Measurements from ENCODE around the gene GBF1. TPM values are rescaled to one million over a fixed set of nuclear protein-coding genes. Genes with fewer than 3 reads are reported as not detected.

GBF1 gene
- total and polyA plus RNA-seq, 4 donors = 29.0 to 60.4 (median 47.3) TPM

DNA sequence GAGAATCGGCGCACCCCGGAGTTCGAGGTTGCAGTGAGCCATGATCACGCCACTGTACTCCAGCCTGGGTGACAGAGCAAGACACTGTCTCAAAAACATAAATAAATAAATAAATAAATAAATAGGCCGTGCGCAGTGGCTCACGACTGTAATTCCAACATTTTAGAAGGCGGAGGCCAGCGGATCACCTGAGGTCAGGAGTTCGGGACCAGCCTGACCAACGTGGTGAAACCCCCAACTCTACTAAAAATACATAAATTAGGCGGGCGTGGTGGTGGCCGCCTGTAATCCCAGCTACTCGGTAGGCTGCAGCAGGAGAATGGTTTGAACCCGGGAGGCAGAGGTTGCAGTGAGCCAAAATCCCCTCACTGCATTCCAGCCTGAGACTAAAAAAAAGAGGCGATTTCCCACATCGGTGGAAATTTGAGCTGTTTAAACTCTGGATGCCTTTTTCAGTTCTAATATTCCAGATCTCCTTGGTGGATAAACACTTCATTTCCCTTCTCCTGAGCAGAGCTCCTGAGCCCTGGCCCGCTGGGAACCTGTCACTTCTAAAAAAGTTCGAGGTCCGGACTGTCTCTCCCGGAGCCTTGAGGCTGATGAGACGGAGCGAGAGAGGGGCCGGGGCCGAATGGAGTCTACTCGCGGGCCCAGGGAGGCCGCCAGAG, 148.2 kb downstream of the GBF1 start:
- WGBS (ENCODE audit: insufficient coverage) = 11% methylated on average over 18 of the region's 30 CpGs
- Histone ChIP-seq H3K27ac (ENCODE audit: low read depth, low read length) (peak overlapping the region; percentile 95), H3K27me3 (ENCODE audit: control insufficient read depth, insufficient read depth, low read length) (peaks cover 5% of the 10 kb centered on the region), H3K9me3 (ENCODE audit: control insufficient read depth, insufficient read depth, low read length) (no peaks in the 10 kb centered on the region), H3K36me3 (ENCODE audit: control insufficient read depth, insufficient read depth, low read length) (peaks cover 11% of the 10 kb centered on the region), H3K4me3 (ENCODE audit: low read depth, low read length) (peak overlapping the region; percentile 86), H3K4me1 (ENCODE audit: control insufficient read depth, insufficient read depth, low read length) (peaks cover 36% of the 10 kb centered on the region)
- DNase-seq (ENCODE audit: low read depth in 4 of 6, low spot score in 6 of 6) = no peak

DNA sequence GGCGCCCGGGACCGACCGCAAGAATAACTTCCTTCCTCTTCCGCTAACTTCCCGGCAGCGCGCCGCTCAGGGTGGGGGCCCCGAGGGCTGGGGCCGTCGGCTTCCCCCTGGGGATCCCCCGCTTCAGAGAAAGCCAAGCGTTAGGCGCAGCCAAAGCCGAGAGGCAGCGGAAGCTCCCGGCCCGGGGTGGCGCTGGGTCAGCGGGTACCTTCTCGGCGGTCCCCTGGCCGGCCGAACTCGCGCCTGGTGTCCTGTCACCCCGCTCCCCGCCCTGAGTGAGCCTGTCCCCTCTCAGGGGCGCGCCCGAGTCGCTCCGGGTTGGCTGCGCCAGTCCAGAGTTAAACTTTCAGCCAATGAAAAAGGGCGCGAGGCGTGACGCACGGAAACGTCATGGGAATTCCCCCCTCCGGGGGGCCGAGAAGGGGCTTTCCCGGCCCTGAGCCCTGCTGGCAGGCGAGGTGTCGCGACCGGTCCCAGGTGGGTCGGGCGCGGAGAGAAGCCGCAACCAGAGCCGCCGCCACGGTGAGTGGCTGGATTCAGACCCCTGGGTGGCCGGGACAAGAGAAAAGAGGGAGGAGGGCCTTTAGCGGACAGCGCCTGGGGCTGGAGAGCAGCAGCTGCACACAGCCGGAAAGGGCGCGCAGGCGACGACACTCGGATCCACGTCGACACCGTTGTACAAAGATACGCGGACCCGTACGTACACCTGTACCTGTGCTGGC, 148.9 kb downstream of the GBF1 start:
- Histone ChIP-seq H3K27me3 (ENCODE audit: control insufficient read depth, insufficient read depth, low read length) (peaks cover 5% of the 10 kb centered on the region), H3K4me3 (ENCODE audit: low read depth, low read length) (peak overlapping the region; percentile 86), H3K27ac (ENCODE audit: low read depth, low read length) (peak overlapping the region; percentile 95), H3K9me3 (ENCODE audit: control insufficient read depth, insufficient read depth, low read length) (no peaks in the 10 kb centered on the region), H3K36me3 (ENCODE audit: control insufficient read depth, insufficient read depth, low read length) (peaks cover 14% of the 10 kb centered on the region), H3K4me1 (ENCODE audit: control insufficient read depth, insufficient read depth, low read length) (peaks cover 43% of the 10 kb centered on the region)
- under 1% methylated on average over 71 of the region's 71 CpGs for WGBS (ENCODE audit: insufficient coverage)
- DNase-seq (ENCODE audit: low read depth in 4 of 6, low spot score in 6 of 6) = peak in 4 of 6 donors; percentile 65 to 93 (median 80)

DNA sequence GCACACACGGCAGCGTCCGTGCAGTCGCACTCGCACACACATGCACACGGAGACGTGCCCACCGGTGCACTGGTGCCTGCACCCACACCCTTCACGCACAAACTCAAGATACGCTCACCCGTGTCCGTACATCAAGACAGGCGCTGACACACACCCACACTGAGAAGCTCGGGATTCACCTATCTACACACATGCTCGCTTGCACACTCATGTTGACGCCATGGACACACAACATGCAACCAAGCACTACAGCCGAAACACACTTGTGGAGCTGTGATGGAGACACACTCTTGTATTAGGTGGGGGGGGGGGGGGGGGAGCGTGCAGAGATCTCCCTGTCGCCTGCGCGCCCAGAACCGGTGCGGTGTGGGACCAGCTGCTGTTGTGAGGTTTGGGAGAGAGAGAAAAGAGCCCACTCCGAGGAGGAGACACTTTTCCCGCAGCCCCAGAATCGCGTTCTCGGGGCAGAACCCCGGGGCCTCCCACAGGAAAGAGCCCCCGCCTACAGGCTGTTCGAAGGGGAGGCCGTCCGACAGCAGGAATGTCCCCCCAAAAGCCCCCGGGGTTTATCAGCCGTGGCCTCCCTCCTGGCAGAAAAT, 149.6 kb downstream of the GBF1 start:
- peak in 2 of 6 donors; percentile 39 to 50 for DNase-seq (ENCODE audit: low read depth in 4 of 6, low spot score in 6 of 6)
- no peaks in the 10 kb centered on the region for H3K9me3 ChIP-seq (ENCODE audit: control insufficient read depth, insufficient read depth, low read length)
- H3K4me1 ChIP-seq (ENCODE audit: control insufficient read depth, insufficient read depth, low read length) = peaks cover 48% of the 10 kb centered on the region
- peaks cover 17% of the 10 kb centered on the region for H3K36me3 ChIP-seq (ENCODE audit: control insufficient read depth, insufficient read depth, low read length)
- H3K27me3 ChIP-seq (ENCODE audit: control insufficient read depth, insufficient read depth, low read length) = peaks cover 5% of the 10 kb centered on the region
- WGBS (ENCODE audit: insufficient coverage) = 1% methylated on average over 21 of the region's 35 CpGs
- H3K27ac ChIP-seq (ENCODE audit: low read depth, low read length) = peak overlapping the region; percentile 95
- peak overlapping the region; percentile 86 for H3K4me3 ChIP-seq (ENCODE audit: low read depth, low read length)

DNA sequence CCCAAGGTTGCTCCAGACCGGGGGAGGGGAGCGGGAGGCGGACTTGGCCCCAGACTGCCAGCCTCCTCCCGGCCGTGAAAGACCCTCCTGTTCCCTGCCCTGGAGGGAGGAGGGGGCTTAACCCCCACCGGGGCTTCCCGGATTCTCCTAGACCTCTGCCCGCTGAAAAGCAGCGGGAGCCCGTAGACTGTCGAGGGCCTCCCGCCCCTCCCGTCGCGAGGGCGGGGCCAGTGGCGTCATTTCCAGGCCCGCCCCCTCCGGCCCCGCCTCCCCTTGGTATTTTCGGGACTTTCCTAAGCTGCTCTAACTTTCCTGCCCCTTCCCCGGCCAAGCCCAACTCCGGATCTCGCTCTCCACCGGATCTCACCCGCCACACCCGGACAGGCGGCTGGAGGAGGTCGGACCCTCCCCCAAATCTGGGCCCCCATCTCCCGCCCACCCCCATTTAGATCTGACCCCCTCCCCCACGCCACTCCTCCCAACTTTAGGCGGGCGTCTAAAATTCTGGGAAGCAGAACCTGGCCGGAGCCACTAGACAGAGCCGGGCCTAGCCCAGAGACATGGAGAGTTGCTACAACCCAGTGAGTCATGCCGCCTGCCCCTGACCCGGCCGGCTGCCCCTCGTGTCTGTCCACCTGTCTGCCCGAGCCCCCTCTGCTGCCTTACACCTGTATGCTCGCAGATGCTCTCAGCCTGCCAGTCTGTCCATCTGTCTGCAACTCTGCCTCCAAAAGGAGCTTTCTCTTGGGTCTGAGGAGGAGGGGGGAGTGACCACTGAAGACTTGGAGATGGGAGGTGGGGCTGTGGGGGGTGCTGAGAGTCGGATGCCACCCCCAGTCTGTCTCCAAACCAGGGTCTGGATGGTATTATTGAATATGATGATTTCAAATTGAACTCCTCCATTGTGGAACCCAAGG, 150.3 kb downstream of the GBF1 start, which contains the start of gene NFKB2:
NFKB2 (plus strand) TSS at position 306 of the 917 bp plus-strand sequence; CDS start at position 561, 255 bp downstream.
- peak within 1 kb of the TSS; percentile 95 for H3K27ac ChIP-seq (ENCODE audit: low read depth, low read length)
- peaks cover 52% of the 10 kb centered on the region for H3K4me1 ChIP-seq (ENCODE audit: control insufficient read depth, insufficient read depth, low read length)
- H3K4me3 ChIP-seq (ENCODE audit: low read depth, low read length) = peak within 1 kb of the TSS; percentile 86
- DNase-seq (ENCODE audit: low read depth in 4 of 6, low spot score in 6 of 6) = peak in 4 of 6 donors; percentile 43 to 94 (median 82)
- H3K9me3 ChIP-seq (ENCODE audit: control insufficient read depth, insufficient read depth, low read length) = no peaks in the 10 kb centered on the region
- peaks cover 25% of the 10 kb centered on the region for H3K36me3 ChIP-seq (ENCODE audit: control insufficient read depth, insufficient read depth, low read length)
- WGBS (ENCODE audit: insufficient coverage) = under 1% methylated on average over 33 of the region's 42 CpGs
- H3K27me3 ChIP-seq (ENCODE audit: control insufficient read depth, insufficient read depth, low read length) = peaks cover 5% of the 10 kb centered on the region

GRCh38 chr10:102396317-102396650, 151.0 kb downstream of the GBF1 start:
- Histone ChIP-seq H3K4me3 (ENCODE audit: low read depth, low read length) (peak overlapping the region; percentile 86), H3K27me3 (ENCODE audit: control insufficient read depth, insufficient read depth, low read length) (peaks cover 3% of the 10 kb centered on the region), H3K9me3 (ENCODE audit: control insufficient read depth, insufficient read depth, low read length) (no peaks in the 10 kb centered on the region), H3K36me3 (ENCODE audit: control insufficient read depth, insufficient read depth, low read length) (peaks cover 31% of the 10 kb centered on the region), H3K4me1 (ENCODE audit: control insufficient read depth, insufficient read depth, low read length) (peaks cover 52% of the 10 kb centered on the region), H3K27ac (ENCODE audit: low read depth, low read length) (peak overlapping the region; percentile 95)
- no peak for DNase-seq (ENCODE audit: low read depth in 4 of 6, low spot score in 6 of 6)
- WGBS (ENCODE audit: insufficient coverage) = 51% methylated on average over 3 of the region's 4 CpGs

- H3K27ac ChIP-seq (ENCODE audit: low read depth, low read length) = no peak overlapping the region
- DNase-seq (ENCODE audit: low read depth in 4 of 6, low spot score in 6 of 6) = no peak
- peaks cover 3% of the 10 kb centered on the region for H3K27me3 ChIP-seq (ENCODE audit: control insufficient read depth, insufficient read depth, low read length)
- peaks cover 52% of the 10 kb centered on the region for H3K4me1 ChIP-seq (ENCODE audit: control insufficient read depth, insufficient read depth, low read length)
- no peaks in the 10 kb centered on the region for H3K9me3 ChIP-seq (ENCODE audit: control insufficient read depth, insufficient read depth, low read length)
- H3K36me3 ChIP-seq (ENCODE audit: control insufficient read depth, insufficient read depth, low read length) = peaks cover 36% of the 10 kb centered on the region
- no peak overlapping the region for H3K4me3 ChIP-seq (ENCODE audit: low read depth, low read length)
- 94% methylated on average over 12 of the region's 12 CpGs for WGBS (ENCODE audit: insufficient coverage)
Measured at GRCh38 chr10:102396730-102397151, 151.4 kb downstream of the GBF1 start.

GRCh38 chr10:102397222-102398171, 152.2 kb downstream of the GBF1 start:
- Histone ChIP-seq H3K4me1 (ENCODE audit: control insufficient read depth, insufficient read depth, low read length) (peaks cover 52% of the 10 kb centered on the region), H3K36me3 (ENCODE audit: control insufficient read depth, insufficient read depth, low read length) (peaks cover 43% of the 10 kb centered on the region), H3K27me3 (ENCODE audit: control insufficient read depth, insufficient read depth, low read length) (peaks cover 3% of the 10 kb centered on the region), H3K9me3 (ENCODE audit: control insufficient read depth, insufficient read depth, low read length) (no peaks in the 10 kb centered on the region), H3K27ac (ENCODE audit: low read depth, low read length) (no peak overlapping the region), H3K4me3 (ENCODE audit: low read depth, low read length) (no peak overlapping the region)
- WGBS (ENCODE audit: insufficient coverage) = 92% methylated on average over 7 of the region's 14 CpGs
- no peak for DNase-seq (ENCODE audit: low read depth in 4 of 6, low spot score in 6 of 6)

GRCh38 chr10:102398172-102399020, 153.1 kb downstream of the GBF1 start:
- H3K9me3 ChIP-seq (ENCODE audit: control insufficient read depth, insufficient read depth, low read length) = no peaks in the 10 kb centered on the region
- peak overlapping the region; percentile 52 for H3K4me3 ChIP-seq (ENCODE audit: low read depth, low read length)
- DNase-seq (ENCODE audit: low read depth in 4 of 6, low spot score in 6 of 6) = no peak
- H3K36me3 ChIP-seq (ENCODE audit: control insufficient read depth, insufficient read depth, low read length) = peaks cover 51% of the 10 kb centered on the region
- peak overlapping the region; percentile 78 for H3K27ac ChIP-seq (ENCODE audit: low read depth, low read length)
- peaks cover 3% of the 10 kb centered on the region for H3K27me3 ChIP-seq (ENCODE audit: control insufficient read depth, insufficient read depth, low read length)
- WGBS (ENCODE audit: insufficient coverage) = 93% methylated on average over 13 of the region's 21 CpGs
- H3K4me1 ChIP-seq (ENCODE audit: control insufficient read depth, insufficient read depth, low read length) = peaks cover 51% of the 10 kb centered on the region

Measured in spinal cord (tissue), 10 donors.